Mesenchymal stem cell (in vitro differentiated cells and primary cell): Measurements from ENCODE around the gene EFTUD2.

ENCODE experiments used
- DNase-seq: peaks from one replicate; pipeline ENCODE4 v3.0.0-alpha.2; 2013
- H2AFZ ChIP-seq: one replicate; pipeline ENCODE4 v1.6.1; 2013; ENCODE audit warnings: low read depth, mild to moderate bottlenecking, control low read depth, inconsistent platforms, low read length, moderate library complexity
- H2AK5ac ChIP-seq: 2 replicates; pipeline ENCODE4 v1.6.1; 2013; ENCODE audit warnings: low read length, moderate library complexity, mild to moderate bottlenecking, inconsistent platforms; ENCODE audit not compliant: severe bottlenecking
- H2BK120ac ChIP-seq: one replicate; pipeline ENCODE4 v1.6.1; 2013; ENCODE audit warnings: low read depth, mild to moderate bottlenecking, inconsistent platforms, low read length, moderate library complexity
- H2BK12ac ChIP-seq, 2 experiments: one replicate each; pipeline ENCODE4 v1.6.1; 2013; ENCODE audit warnings: inconsistent platforms in 2 of 2, low read length in 2 of 2, mild to moderate bottlenecking in 2 of 2, moderate library complexity in 2 of 2, control low read depth in 1 of 2
- H2BK15ac ChIP-seq: one replicate; pipeline ENCODE4 v1.6.1; 2013; ENCODE audit warnings: mild to moderate bottlenecking, low read depth, inconsistent platforms; ENCODE audit not compliant: poor library complexity, severe bottlenecking
- H2BK5ac ChIP-seq: 2 replicates; pipeline ENCODE4 v1.6.1; 2013; ENCODE audit warnings: low read depth, mild to moderate bottlenecking, low read length, control low read depth, inconsistent platforms; ENCODE audit not compliant: poor library complexity, severe bottlenecking
- H3K14ac ChIP-seq, 2 experiments: one replicate each; pipeline ENCODE4 v1.6.1; 2013; ENCODE audit warnings: inconsistent platforms in 2 of 2, low read length in 2 of 2, control low read depth in 1 of 2, mild to moderate bottlenecking in 1 of 2, moderate library complexity in 1 of 2
- H3K18ac ChIP-seq, 2 experiments: one replicate each; pipeline ENCODE4 v1.6.1; 2013; ENCODE audit warnings: inconsistent platforms in 2 of 2, low read length in 2 of 2, control low read depth in 1 of 2, low read depth in 1 of 2, mild to moderate bottlenecking in 1 of 2
- H3K23ac ChIP-seq, 2 experiments: one replicate each; pipeline ENCODE4 v1.6.1; 2013; ENCODE audit warnings: inconsistent platforms in 2 of 2, low read length in 2 of 2, mild to moderate bottlenecking in 2 of 2, moderate library complexity in 2 of 2, control low read depth in 1 of 2
- H3K27ac ChIP-seq: 2 replicates; pipeline ENCODE4 v1.5.1; 2013; ENCODE audit warnings: mild to moderate bottlenecking, moderate library complexity, low read length, control low read depth, inconsistent platforms; ENCODE audit not compliant: poor library complexity, severe bottlenecking
- H3K27me3 ChIP-seq, 2 experiments: 2 replicates each; pipeline versions ENCODE4 v1.6.1 to v1.7.0; 2013; ENCODE audit warnings: low read length in 2 of 2, mild to moderate bottlenecking in 2 of 2, moderate library complexity in 2 of 2, control low read depth in 1 of 2, inconsistent platforms in 1 of 2; ENCODE audit not compliant: control insufficient read depth in 1 of 2, insufficient read depth in 1 of 2
- H3K36me3 ChIP-seq, 2 experiments: 2 replicates each; pipeline versions ENCODE4 v1.6.1 to v1.7.0; 2013; ENCODE audit warnings: low read length in 2 of 2, control low read depth in 1 of 2, inconsistent platforms in 1 of 2, low read depth in 1 of 2, mild to moderate bottlenecking in 1 of 2; ENCODE audit not compliant: insufficient read depth in 2 of 2, control insufficient read depth in 1 of 2
- H3K4ac ChIP-seq, 2 experiments: one replicate each; pipeline ENCODE4 v1.6.1; 2013; ENCODE audit warnings: inconsistent platforms in 2 of 2, low read length in 2 of 2, mild to moderate bottlenecking in 2 of 2, moderate library complexity in 2 of 2, control low read depth in 1 of 2, low read depth in 1 of 2
- H3K4me1 ChIP-seq: 2 replicates; pipeline ENCODE4 v1.6.1; 2013; ENCODE audit warnings: low read depth, low read length, control low read depth; ENCODE audit not compliant: control insufficient read depth, insufficient read depth
- H3K4me2 ChIP-seq: 2 replicates; pipeline ENCODE4 v1.6.1; 2013; ENCODE audit warnings: low read length, mild to moderate bottlenecking, inconsistent platforms; ENCODE audit not compliant: poor library complexity, severe bottlenecking
- H3K4me3 ChIP-seq, 2 experiments: 2 replicates each; pipeline versions ENCODE4 v1.5.1 to v1.7.0; 2013; ENCODE audit warnings: low read length in 2 of 2, mild to moderate bottlenecking in 2 of 2, control low read depth in 1 of 2, low read depth in 1 of 2; ENCODE audit not compliant: insufficient read depth in 1 of 2
- H3K79me1 ChIP-seq: replicated peaks from 2 replicates; pipeline ENCODE4 v1.6.1; 2013; ENCODE audit warnings: mild to moderate bottlenecking, control low read depth, low read length, inconsistent platforms; ENCODE audit not compliant: poor library complexity, severe bottlenecking
- H3K9ac ChIP-seq: 2 replicates; pipeline ENCODE4 v1.7.0; 2013; ENCODE audit warnings: mild to moderate bottlenecking, low read length, moderate library complexity
- H3K9me3 ChIP-seq: 2 replicates; pipeline ENCODE4 v1.7.0; 2013; ENCODE audit warnings: mild to moderate bottlenecking, low read length; ENCODE audit not compliant: control insufficient read depth
- H4K8ac ChIP-seq: one replicate; pipeline ENCODE4 v1.6.1; 2013; ENCODE audit warnings: inconsistent platforms, mild to moderate bottlenecking, low read length, moderate library complexity
- H4K91ac ChIP-seq: one replicate; pipeline ENCODE4 v1.6.1; 2013; ENCODE audit warnings: mild to moderate bottlenecking, low read length, inconsistent platforms
- WGBS: methylation state at CpG from one replicate; pipeline ENCODE4 v1.1.7; 2013; ENCODE audit warnings: mixed read lengths; 5-methylcytosine and 5-hydroxymethylcytosine counted together

Gene EFTUD2

DNA sequence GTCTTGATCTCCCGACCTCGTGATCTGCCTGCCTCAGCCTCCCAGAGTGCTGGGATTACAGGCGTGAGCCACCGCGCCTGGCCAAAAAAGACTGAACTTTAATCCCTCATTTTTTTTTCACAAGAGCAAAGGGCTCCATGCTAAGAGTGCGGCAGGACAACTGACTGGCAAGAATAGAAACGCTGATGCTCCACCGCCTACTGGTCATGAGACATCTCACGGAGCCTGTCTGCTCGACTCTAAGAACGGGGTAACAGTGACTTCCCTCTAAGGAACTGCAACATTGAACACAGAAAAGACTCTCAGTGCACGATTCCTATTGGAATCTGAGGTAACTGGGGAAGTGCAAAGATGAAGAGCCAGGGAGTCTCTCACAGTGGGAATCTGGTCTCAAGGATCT is 27.7 kb downstream of the EFTUD2 start:
- H2AFZ ChIP-seq: no peak overlapping the region
- H2BK5ac ChIP-seq: no peak overlapping the region
- no peak overlapping the region for H2BK15ac ChIP-seq
- no peak overlapping the region for H3K27ac ChIP-seq
- H2BK120ac ChIP-seq: no peak overlapping the region
- DNase-seq: no peak
- WGBS: over 99% methylated on average over 12 of the region's 12 CpGs
- H3K9ac ChIP-seq: no peak overlapping the region
- no peak overlapping the region for H4K8ac ChIP-seq
- peaks cover 3% of the 10 kb centered on the region for H3K4me1 ChIP-seq
- peaks cover 61 to 81% of the 10 kb centered on the region in 2 experiments for H3K36me3 ChIP-seq
- H2BK12ac ChIP-seq: no peak overlapping the region
- no peak overlapping the region for H3K23ac ChIP-seq
- no peak overlapping the region for H4K91ac ChIP-seq
- H3K27me3 ChIP-seq: no peaks in the 10 kb centered on the region
- H3K18ac ChIP-seq: no peak overlapping the region
- no peak overlapping the region for H3K4ac ChIP-seq
- no peak overlapping the region for H3K4me3 ChIP-seq
- peaks cover 9% of the 10 kb centered on the region for H3K79me1 ChIP-seq
- H3K14ac ChIP-seq: no peak overlapping the region
- H3K4me2 ChIP-seq: no peak overlapping the region
- H2AK5ac ChIP-seq: no peak overlapping the region
- H3K9me3 ChIP-seq: no peaks in the 10 kb centered on the region

DNA sequence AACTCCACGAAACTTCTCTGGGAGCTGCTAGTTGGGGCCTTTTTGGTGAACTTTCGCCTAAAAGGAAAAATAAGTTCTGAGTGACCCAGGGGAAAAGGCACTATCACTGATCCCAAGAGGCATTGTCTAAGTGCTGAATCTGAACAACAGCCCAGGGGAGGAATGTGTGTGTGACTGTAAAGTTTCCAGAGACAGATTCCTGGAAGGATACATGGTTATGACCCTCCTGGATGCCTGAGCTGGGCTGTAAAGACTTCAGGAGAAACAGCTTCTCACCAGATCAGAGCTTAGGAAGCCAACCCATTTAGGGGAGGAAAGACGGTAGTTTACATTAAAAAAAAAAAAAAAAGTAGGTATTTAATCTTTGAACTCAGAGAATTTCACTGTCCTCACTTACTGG is 31.4 kb downstream of the EFTUD2 start:
- no peak overlapping the region for H3K9ac ChIP-seq
- no peak overlapping the region for H4K8ac ChIP-seq
- no peak overlapping the region for H3K4me2 ChIP-seq
- WGBS: 96% methylated on average over 2 of the region's 3 CpGs
- H3K14ac ChIP-seq: no peak overlapping the region
- H2BK5ac ChIP-seq: no peak overlapping the region
- H3K4me3 ChIP-seq: no peak overlapping the region
- no peak for DNase-seq
- no peak overlapping the region for H3K18ac ChIP-seq
- H3K27me3 ChIP-seq: no peaks in the 10 kb centered on the region
- H3K27ac ChIP-seq: no peak overlapping the region
- H2AFZ ChIP-seq: no peak overlapping the region
- H3K9me3 ChIP-seq: no peaks in the 10 kb centered on the region
- H3K36me3 ChIP-seq: peaks cover 62 to 84% of the 10 kb centered on the region in 2 experiments
- H2BK15ac ChIP-seq: no peak overlapping the region
- H2BK12ac ChIP-seq: no peak overlapping the region
- H2AK5ac ChIP-seq: no peak overlapping the region
- H3K4me1 ChIP-seq: peaks cover 3% of the 10 kb centered on the region
- peaks cover 4% of the 10 kb centered on the region for H3K79me1 ChIP-seq
- no peak overlapping the region for H3K23ac ChIP-seq
- no peak overlapping the region for H4K91ac ChIP-seq
- no peak overlapping the region for H3K4ac ChIP-seq
- H2BK120ac ChIP-seq: no peak overlapping the region

- H3K36me3 ChIP-seq: peaks cover 58 to 84% of the 10 kb centered on the region in 2 experiments
- H3K4me3 ChIP-seq: no peak overlapping the region
- no peak overlapping the region for H4K91ac ChIP-seq
- no peak for DNase-seq
- no peak overlapping the region for H2BK12ac ChIP-seq
- no peak overlapping the region for H2BK120ac ChIP-seq
- H3K9ac ChIP-seq: no peak overlapping the region
- H3K9me3 ChIP-seq: no peaks in the 10 kb centered on the region
- H3K4me2 ChIP-seq: no peak overlapping the region
- H3K27ac ChIP-seq: no peak overlapping the region
- H2AFZ ChIP-seq: no peak overlapping the region
- no peak overlapping the region for H2BK5ac ChIP-seq
- H2AK5ac ChIP-seq: no peak overlapping the region
- H2BK15ac ChIP-seq: no peak overlapping the region
- H3K23ac ChIP-seq: no peak overlapping the region
- H3K4me1 ChIP-seq: no peaks in the 10 kb centered on the region
- H3K79me1 ChIP-seq: peaks cover 7% of the 10 kb centered on the region
- no peak overlapping the region for H3K14ac ChIP-seq
- WGBS: 94% methylated on average over 6 of the region's 6 CpGs
- no peaks in the 10 kb centered on the region for H3K27me3 ChIP-seq
- no peak overlapping the region for H4K8ac ChIP-seq
- no peak overlapping the region for H3K4ac ChIP-seq
- no peak overlapping the region for H3K18ac ChIP-seq
Observed at GRCh38 chr17:44865931-44866330, 33.3 kb downstream of the EFTUD2 start.

DNA sequence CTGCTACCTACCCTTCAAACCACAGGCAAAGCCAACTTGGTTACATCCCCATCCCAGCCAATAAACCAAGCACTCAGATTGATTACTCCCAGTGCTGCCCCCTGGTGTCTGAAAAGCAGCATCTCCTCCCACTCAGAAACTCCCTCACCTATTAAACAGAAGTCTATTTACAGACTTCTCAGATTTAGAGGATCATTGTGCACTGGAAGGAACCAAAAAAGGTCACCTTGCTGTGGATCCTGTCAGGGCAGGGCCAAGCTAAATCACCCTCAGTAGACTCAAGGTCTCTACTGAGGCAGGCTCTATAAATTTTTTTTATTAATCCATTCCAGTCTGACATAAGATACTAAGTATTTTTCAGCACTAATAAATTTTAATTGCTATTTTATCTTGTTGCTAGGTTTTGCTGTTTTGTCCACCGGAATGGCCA is 34.0 kb downstream of the EFTUD2 start:
- Histone ChIP-seq H3K4me3 (no peak overlapping the region), H3K79me1 (peaks cover 7% of the 10 kb centered on the region)
- WGBS: no CpG with 5 or more reads among the region's 1 CpG

More for the DNA sequence above, 34.0 kb downstream of the EFTUD2 start:
- Histone ChIP-seq H3K27me3 (no peaks in the 10 kb centered on the region), H4K8ac (no peak overlapping the region), H3K36me3 (peaks cover 63 to 89% of the 10 kb centered on the region in 2 experiments), H3K14ac (no peak overlapping the region), H3K18ac (no peak overlapping the region), H2AK5ac (no peak overlapping the region), H3K4me1 (no peaks in the 10 kb centered on the region), H3K9ac (no peak overlapping the region), H3K23ac (no peak overlapping the region), H2BK5ac (no peak overlapping the region), H2BK12ac (no peak overlapping the region), H3K27ac (no peak overlapping the region), H3K4me2 (no peak overlapping the region), H4K91ac (no peak overlapping the region), H3K9me3 (no peaks in the 10 kb centered on the region), H2BK15ac (no peak overlapping the region), H3K4ac (no peak overlapping the region), H2BK120ac (no peak overlapping the region), H2AFZ (no peak overlapping the region)
- peak; percentile 77 for DNase-seq
